ENCODE measurements around the gene LPIN2. TPM values are rescaled to one million over a fixed set of nuclear protein-coding genes. Genes with fewer than 3 reads are reported as not detected.

The LPIN2 gene
- total RNA-seq, 1 experiment from 2014 or later, result 16.7 TPM

DNA sequence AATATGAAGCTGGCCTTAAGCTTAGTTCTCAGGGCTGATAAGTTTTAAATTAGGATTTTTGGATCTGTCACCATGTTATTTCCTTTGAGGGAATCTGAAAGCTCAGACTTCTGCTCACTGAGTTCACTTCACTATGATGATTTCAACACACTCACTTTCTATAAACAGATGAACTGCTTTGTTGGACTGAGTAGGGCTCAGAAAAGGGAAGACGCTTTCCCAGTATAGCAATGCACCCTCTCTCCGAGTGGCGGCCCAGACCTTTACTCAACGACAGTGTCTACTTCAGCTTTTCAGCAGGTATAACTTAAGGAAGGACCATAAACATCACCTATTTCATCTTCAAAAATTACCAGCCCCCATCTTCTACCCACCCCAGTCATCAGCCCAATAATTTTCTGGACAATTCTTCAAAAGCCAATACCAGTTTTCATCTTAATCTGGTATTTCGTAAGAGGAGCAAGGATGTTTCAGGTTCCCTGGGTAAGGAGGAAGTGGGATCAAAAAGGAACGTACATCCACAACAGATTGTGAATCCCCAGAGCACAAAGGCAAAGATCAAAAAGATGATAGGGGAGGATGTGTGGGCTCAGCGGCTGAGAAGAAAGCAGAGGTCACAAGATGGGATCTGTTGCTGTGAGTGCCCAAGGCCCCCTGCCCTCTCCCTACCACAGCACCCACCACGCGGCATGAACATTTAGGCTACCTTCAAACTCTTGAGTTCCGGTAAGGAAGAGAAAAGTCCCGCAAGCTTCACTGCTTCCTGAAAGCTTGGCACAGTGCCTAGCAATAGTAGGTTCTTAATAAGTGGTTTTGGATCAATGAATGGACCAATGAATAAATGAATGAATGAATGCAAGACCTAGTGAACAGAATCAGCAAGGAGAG lies 41.9 kb downstream of the LPIN2 start:
- Histone ChIP-seq H3K9me3 (replicated peaks) (no peaks in the 10 kb centered on the region), H3K27me3 (no peaks in the 10 kb centered on the region), H3K4me1 (no peaks in the 10 kb centered on the region), H3K36me3 (no peaks in the 10 kb centered on the region), H3K27ac (no peak overlapping the region), H3K4me3 (no peak overlapping the region)
- no peak for DNase-seq

DNA sequence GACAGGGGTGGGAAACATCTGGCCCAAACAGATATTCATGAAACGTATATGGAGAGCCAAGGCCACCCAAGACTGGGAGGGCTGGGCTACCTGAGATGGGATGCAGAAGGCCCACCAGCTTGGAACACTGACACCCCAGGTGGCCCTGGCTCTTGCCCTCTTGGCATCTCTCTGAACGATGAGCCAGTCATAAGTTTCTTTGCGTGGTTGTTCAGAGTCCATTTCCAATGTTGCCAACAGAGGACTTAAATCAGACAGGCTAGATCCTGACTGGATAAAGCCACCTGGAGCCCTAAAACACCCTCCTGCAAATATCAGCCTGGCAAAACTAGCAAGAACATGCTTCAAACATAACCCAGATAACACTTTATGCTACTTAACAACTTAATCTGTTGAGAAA lies 42.6 kb downstream of the LPIN2 start:
- no peak overlapping the region for H3K27ac ChIP-seq

DNA sequence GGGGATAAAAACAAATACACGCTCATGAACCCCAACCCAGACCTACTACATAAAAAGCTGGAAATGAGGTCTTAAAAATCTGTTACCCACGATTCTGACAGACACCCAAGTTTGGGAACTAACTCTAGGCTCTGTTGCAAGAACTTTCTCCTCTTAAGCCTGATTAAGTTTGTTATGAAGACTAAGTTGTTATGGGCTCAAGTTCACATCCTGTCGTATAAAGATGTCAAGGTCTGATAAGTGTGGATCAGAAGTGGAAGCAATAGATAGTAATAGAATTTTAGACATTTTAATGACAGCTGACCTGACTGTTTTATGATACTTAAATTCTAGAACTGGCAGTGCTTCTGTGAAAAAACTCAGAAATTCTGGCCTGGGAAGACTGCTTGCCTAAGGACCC lies 43.2 kb downstream of the LPIN2 start:
- H3K4me1 ChIP-seq, result no peaks in the 10 kb centered on the region
- no peak overlapping the region for H3K4me3 ChIP-seq
- no peak for DNase-seq
- no peaks in the 10 kb centered on the region for H3K36me3 ChIP-seq
- no peaks in the 10 kb centered on the region for H3K27me3 ChIP-seq
- H3K27ac ChIP-seq, result no peak overlapping the region
- H3K9me3 ChIP-seq (replicated peaks), result no peaks in the 10 kb centered on the region

More for the DNA sequence above, 42.6 kb downstream of the LPIN2 start:
- Histone ChIP-seq H3K4me3 (no peak overlapping the region), H3K36me3 (no peaks in the 10 kb centered on the region), H3K27me3 (no peaks in the 10 kb centered on the region), H3K9me3 (replicated peaks) (no peaks in the 10 kb centered on the region), H3K4me1 (no peaks in the 10 kb centered on the region)
- DNase-seq, result no peak

DNA sequence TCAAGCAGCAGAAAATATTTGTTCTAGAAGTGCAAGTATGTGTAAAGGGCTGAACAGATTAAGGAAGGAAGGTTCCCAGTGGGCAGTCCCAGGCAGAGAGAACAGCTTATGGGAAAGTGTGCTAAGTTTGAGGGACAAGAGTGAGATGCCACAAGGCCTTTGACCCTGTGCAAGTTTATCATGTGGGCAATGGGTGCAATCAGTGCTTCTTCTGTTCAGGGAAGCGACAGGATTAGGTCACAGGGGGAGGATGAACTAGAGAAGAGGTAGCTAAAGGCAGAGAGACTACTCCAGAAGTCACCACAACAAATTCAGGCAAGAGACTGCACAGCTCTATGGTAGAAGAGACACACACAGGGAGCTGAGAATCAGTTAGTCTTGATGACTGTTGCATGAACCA lies 44.3 kb downstream of the LPIN2 start:
- Histone ChIP-seq H3K27me3 (no peaks in the 10 kb centered on the region), H3K27ac (no peak overlapping the region), H3K9me3 (replicated peaks) (no peaks in the 10 kb centered on the region), H3K4me3 (no peak overlapping the region), H3K4me1 (no peaks in the 10 kb centered on the region), H3K36me3 (no peaks in the 10 kb centered on the region)
- DNase-seq, result no peak

DNA sequence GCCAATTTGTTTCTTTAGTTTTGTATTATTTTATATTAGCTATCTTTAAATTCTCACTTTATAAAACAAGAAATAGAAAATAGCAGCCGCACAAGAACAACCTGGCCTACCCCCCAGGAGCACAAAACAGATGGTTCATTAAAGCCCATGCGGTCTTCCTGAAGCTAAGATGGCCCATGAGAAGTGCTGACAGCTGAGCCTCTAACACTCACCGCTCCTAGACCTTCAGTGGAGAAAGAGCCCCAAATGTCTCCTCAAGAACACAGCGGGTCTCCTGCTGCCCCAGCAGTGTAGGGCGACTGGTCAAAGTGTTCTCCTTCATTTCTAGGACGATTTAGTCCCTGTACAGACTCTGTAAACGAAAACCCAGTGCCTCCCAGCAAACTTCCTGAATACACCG lies 45.1 kb downstream of the LPIN2 start:
- no peaks in the 10 kb centered on the region for H3K9me3 ChIP-seq (replicated peaks)
- H3K27ac ChIP-seq, result no peak overlapping the region

DNA sequence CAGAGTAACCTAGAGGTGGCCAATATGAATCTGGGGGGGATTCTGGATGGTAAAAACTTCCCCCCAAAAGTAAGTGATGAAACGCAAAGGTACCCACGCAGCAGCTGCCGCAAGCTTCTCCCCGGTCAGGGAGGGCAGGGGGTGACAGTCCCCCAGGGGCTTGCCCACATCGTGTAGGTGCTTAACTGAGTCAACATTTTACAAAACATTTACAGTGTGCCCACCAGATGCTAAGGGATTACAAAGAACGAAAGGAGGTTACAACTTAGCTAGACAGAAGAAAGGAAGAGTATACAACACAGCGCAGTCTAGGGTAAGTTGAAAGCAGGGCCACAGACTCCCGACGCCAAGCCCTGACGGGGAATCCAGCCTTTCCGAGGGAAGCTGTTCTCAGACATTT lies 45.6 kb downstream of the LPIN2 start:
- no peaks in the 10 kb centered on the region for H3K27me3 ChIP-seq
- no peak overlapping the region for H3K4me3 ChIP-seq
- H3K36me3 ChIP-seq, result no peaks in the 10 kb centered on the region
- no peaks in the 10 kb centered on the region for H3K4me1 ChIP-seq
- DNase-seq, result no peak
- H3K9me3 ChIP-seq (replicated peaks), result no peaks in the 10 kb centered on the region
- no peak overlapping the region for H3K27ac ChIP-seq

More for the DNA sequence above, 45.1 kb downstream of the LPIN2 start:
- Histone ChIP-seq H3K4me3 (no peak overlapping the region), H3K4me1 (no peaks in the 10 kb centered on the region), H3K27me3 (no peaks in the 10 kb centered on the region), H3K36me3 (no peaks in the 10 kb centered on the region)
- DNase-seq, result no peak

DNA sequence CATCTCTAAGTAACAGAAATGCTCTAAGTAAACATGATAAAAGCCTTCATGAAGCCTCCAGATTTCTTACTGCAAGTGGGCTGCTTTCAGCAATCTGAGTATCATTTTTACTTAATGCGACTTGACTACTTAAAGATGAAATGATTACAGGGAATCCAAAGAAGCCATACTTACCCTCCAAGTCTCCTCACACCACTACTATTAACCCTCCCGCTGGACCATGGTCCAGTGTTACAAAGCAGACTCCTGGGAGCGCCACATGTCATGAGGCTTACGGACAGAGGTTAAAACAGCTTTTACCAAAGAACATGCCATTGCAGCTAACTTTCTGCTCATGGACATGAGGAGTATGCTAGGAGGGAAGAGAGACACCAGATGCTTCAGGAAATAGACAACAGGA lies 46.4 kb downstream of the LPIN2 start:
- Histone ChIP-seq H3K36me3 (no peaks in the 10 kb centered on the region), H3K27me3 (no peaks in the 10 kb centered on the region), H3K9me3 (replicated peaks) (no peaks in the 10 kb centered on the region), H3K4me3 (no peak overlapping the region), H3K27ac (no peak overlapping the region), H3K4me1 (no peaks in the 10 kb centered on the region)
- DNase-seq, result no peak

DNA sequence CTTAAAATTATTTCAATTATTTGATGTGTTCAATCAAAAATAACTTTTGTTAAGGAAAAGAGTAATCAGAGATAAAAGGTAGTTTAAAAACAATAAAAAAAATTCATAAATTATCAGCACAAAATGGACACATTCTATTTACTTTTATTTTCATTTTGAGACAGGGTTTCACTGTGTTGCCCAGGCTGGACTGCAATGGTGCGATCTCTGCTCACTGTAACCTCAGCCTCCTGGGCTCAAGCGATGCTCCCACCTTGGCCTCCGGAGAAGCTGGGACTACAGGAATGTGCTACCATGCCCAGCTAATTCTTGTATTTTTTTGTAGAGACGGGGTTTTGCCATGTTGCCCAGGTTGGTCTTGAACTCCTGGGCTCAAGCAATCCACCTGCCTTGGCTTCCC lies 47.1 kb downstream of the LPIN2 start:
- Histone ChIP-seq H3K36me3 (no peaks in the 10 kb centered on the region), H3K27ac (no peak overlapping the region), H3K4me3 (no peak overlapping the region), H3K4me1 (no peaks in the 10 kb centered on the region), H3K9me3 (replicated peaks) (no peaks in the 10 kb centered on the region), H3K27me3 (no peaks in the 10 kb centered on the region)
- DNase-seq, result no peak

DNA sequence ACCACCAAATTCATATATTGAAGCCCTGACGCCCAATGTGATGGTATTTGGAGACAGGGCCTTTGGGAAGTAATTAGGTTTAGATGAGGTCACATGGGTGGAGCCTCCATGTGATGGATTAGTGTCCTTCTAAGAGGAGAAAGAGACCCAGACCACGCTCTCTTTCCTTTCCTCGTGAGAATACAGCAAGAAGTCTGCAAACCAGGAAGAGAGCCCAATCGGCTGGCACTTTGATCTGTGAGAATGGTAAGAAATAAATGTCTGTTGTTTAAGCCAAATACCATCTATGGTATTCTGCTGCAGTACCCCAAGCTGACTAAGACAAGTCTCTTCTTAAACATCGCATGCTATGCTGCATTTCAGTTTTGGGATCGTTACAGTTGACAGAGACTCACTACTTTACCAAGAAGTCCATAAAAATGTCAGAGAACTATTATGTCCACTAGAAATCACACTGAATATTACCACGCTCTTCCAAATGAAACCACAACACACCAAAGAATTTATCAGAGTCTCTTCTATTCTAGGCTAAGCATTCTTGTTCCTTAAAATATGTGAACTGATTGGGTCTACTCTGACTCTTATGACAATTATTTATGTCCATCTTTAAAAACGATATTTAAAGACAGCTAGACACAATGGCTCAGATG lies 48.5 kb downstream of the LPIN2 start:
- H3K4me3 ChIP-seq, result no peak overlapping the region
- no peaks in the 10 kb centered on the region for H3K27me3 ChIP-seq
- H3K9me3 ChIP-seq (replicated peaks), result no peaks in the 10 kb centered on the region
- DNase-seq, result no peak
- H3K4me1 ChIP-seq, result no peaks in the 10 kb centered on the region
- H3K27ac ChIP-seq, result no peak overlapping the region
- 0 out of 2 replicates have a peak, but pooled peaks cover under 1% of the 10 kb centered on the region for H3K36me3 ChIP-seq

Other genes with a start within 250 kb of the LPIN2 start
- gene EMILIN2, start 166.1 kb downstream of the LPIN2 start, total RNA-seq (2014; rRNA removed; shearing (Covaris generic)), result 0.06 and 0.28 TPM in 2 replicates
- gene MYOM1, start 206.8 kb upstream of the LPIN2 start, total RNA-seq (2014; rRNA removed; shearing (Covaris generic)), result 0.06 and 0.23 TPM in 2 replicates
- 207 and 234 TPM in 2 replicates for gene MYL12A, start 234.7 kb upstream of the LPIN2 start, total RNA-seq (2014; rRNA removed; shearing (Covaris generic))
- 106 and 118 TPM in 2 replicates for gene MYL12B, start 249.0 kb upstream of the LPIN2 start, total RNA-seq (2014; rRNA removed; shearing (Covaris generic))